Measurements from ENCODE around the gene PIAS4. TPM values are rescaled to one million over a fixed set of nuclear protein-coding genes. Genes with fewer than 3 reads are reported as not detected.

PIAS4 gene, protein sequence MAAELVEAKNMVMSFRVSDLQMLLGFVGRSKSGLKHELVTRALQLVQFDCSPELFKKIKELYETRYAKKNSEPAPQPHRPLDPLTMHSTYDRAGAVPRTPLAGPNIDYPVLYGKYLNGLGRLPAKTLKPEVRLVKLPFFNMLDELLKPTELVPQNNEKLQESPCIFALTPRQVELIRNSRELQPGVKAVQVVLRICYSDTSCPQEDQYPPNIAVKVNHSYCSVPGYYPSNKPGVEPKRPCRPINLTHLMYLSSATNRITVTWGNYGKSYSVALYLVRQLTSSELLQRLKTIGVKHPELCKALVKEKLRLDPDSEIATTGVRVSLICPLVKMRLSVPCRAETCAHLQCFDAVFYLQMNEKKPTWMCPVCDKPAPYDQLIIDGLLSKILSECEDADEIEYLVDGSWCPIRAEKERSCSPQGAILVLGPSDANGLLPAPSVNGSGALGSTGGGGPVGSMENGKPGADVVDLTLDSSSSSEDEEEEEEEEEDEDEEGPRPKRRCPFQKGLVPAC
- total RNA-seq (10 to 100 TPM; 23.9 to 40.6 (median 28.8) TPM), polyA plus RNA-seq (1 to 10 TPM; 3.9 to 6.8 TPM), total RNA-seq (14.5 reads per million, percentile 43 among the genes with 10 or more reads in this experiment)

DNA sequence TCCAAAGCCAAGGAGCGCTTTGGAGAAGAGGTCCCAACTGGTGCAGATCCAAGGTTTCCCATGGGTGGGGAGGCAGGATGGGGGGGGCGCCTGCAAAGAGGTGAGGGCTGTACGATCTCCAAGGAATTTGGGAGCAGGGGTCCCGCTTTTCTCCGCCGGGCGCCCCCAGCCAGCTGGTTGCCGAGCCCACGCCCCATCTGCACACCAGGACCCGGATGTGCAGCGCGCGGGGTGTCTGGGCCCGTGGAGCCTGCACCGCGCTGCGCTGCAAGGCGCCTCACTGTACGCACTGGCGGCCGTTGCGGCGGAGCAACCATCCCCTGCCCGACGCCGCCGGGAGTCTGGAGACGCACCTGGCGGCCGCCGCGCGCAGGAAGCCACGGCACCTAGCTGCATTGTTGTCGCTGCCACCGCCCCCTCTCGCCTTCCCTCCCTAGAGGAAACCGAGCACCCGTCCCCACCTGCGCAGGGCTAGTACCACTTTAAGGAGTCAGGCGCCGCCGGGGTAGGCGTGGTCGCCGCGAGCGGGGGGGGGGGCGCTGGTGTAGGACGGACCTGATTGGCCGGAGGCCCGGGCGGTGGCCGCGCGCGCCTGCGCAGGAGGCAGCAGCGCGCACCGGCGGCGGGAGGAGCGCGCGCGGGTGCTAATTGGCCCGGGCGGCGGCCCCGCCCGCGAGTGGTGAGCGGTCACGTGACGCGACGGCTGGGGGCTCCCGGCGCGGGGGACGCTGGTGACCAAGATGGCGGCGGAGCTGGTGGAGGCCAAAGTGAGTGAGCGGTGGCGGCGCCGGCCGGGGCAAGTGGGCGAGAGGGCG is at the start of gene PIAS4:
Gene PIAS4, plus strand, starts transcription at position 716 of the 815 bp plus-strand sequence. Its CDS starts 25 bp downstream, at position 741.
- Mint-ChIP-seq H3K4me1 (peaks cover 13 to 33% (median 23%) of the 10 kb centered on the region in 7 donors), H3K27me3 (no peaks in the 10 kb centered on the region), H3K4me3 (peak within 1 kb of the TSS; percentile 82 to 93 (median 88)), H3K9me3 (peaks cover 0 to 3% (median 0%) of the 10 kb centered on the region in 11 donors), H3K27ac (peak within 1 kb of the TSS; percentile 31 to 93 (median 85)), H3K36me3 (peaks cover 0 to 1% (median 0%) of the 10 kb centered on the region in 5 donors)
- POLR2A ChIA-PET, result interaction anchor here (0.6 to 4.0 kb wide), 20 partner anchors 10 to 575 kb away, joined by 3 to 31 read pairs (median 4); partner anchors contain the start of genes EEF2, MRPL54 and ZBTB7A
- peak; percentile 95 for ATAC-seq
- intact Hi-C loops (cut with micrococcal nuclease), result loop anchor here (1.0 to 10.0 kb wide), 16 partner anchors 17 to 465 kb away; partner anchors contain the start of genes DAPK3 (in 2 of the 2), MAP2K2 (in 2 of the 2), YJU2 (in 2 of the 2) and ZBTB7A (in 2 of the 2)
- Histone ChIP-seq H3K36me3 (ENCODE audit: control insufficient read depth in 2 of 3, insufficient read depth in 3 of 3, low read length in 3 of 3) (peaks cover 0 to 16% (median 0%) of the 10 kb centered on the region in 3 experiments), H3K4me1 (ENCODE audit: control insufficient read depth in 2 of 2, insufficient read depth in 2 of 2, low read length in 2 of 2) (peaks cover 26 to 27% of the 10 kb centered on the region in 2 donors), H3K9me3 (ENCODE audit: control insufficient read depth in 2 of 3, low read length in 3 of 3) (no peaks in the 10 kb centered on the region), H3K4me3 (ENCODE audit: low read length) (peak within 1 kb of the TSS; percentile 76), H3K27ac (ENCODE audit: low read depth, low read length) (peak within 1 kb of the TSS; percentile 75), H3K27me3 (ENCODE audit: control insufficient read depth in 2 of 2, insufficient read depth in 2 of 2, low read length in 2 of 2) (no peaks in the 10 kb centered on the region)
- peak; percentile 93 to 97 (median 96) for DNase-seq
- CTCF ChIA-PET, result interaction anchor here (0.8 to 3.1 kb wide), 3 partner anchors 17 to 22 kb away, joined by 3 to 14 read pairs (median 6); partner anchors contain the start of gene EEF2

DNA sequence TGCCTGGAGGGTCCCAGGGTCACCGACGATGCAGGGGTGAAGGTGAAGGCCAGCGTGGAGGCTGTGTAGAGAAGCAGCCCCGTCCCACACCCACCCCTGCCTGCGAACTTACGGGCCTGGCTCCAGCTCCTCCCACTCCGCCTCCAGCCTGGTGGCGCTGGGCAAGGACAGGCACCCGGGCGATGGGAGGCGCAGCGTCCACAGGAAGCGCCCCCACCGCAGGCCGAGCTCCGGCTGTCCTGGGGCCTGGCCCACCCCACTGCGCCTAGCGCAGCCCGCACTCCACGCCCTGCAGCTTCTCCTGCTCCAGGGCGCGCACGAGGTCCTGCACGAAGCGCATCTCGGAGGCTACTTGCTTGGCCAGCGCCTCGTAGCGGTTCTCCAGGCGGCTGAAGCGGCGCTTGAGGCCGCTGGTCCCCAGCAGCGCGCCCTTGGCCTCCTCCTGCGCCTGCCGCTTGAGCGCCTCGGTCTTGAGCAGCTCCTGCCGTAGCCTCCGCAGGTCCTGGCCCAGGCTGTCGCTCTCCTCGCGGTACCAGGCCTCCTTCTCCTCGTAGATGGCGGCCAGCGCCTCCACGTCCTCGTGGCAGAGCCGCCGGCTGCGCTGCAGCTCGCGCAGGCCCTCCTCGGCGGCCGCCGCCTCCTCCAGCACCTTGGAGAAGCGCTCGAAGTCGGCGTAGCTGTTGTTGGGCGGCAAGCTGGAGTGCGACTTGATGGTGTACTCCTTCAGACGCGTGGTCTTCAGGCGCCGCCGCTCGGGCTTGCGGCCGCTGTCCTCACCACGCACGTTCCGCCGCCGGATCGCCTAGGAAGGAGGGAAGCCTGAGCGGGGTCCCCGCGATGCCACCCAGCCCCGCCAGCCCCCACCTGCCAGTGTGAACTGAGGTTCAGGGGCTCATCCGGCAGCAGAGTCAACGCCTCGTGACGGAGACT is 48.4 kb upstream of the PIAS4 start:
- intact Hi-C loops (cut with micrococcal nuclease), result no loop called here
- no peaks in the 10 kb centered on the region for H3K9me3 Mint-ChIP-seq
- Histone ChIP-seq H3K36me3 (ENCODE audit: control insufficient read depth in 2 of 3, insufficient read depth in 3 of 3, low read length in 3 of 3) (peaks cover 0 to 69% (median 4%) of the 10 kb centered on the region in 3 experiments), H3K4me1 (ENCODE audit: control insufficient read depth in 2 of 2, insufficient read depth in 2 of 2, low read length in 2 of 2) (no peaks in the 10 kb centered on the region), H3K4me3 (ENCODE audit: low read length) (no peak overlapping the region), H3K27ac (ENCODE audit: low read depth, low read length) (no peak overlapping the region), H3K9me3 (ENCODE audit: control insufficient read depth in 2 of 3, low read length in 3 of 3) (no peaks in the 10 kb centered on the region), H3K27me3 (ENCODE audit: control insufficient read depth in 2 of 2, insufficient read depth in 2 of 2, low read length in 2 of 2) (no peaks in the 10 kb centered on the region)
- H3K4me3 Mint-ChIP-seq, result no peak overlapping the region
- H3K4me1 Mint-ChIP-seq, result no peaks in the 10 kb centered on the region
- peaks cover 0 to 17% (median 0%) of the 10 kb centered on the region in 5 donors for H3K36me3 Mint-ChIP-seq
- no peak for DNase-seq
- CTCF ChIA-PET, result no interaction called here
- POLR2A ChIA-PET, result no interaction called here
- H3K27ac Mint-ChIP-seq, result no peak overlapping the region
- H3K27me3 Mint-ChIP-seq, result no peaks in the 10 kb centered on the region
- no peak for ATAC-seq

- no peaks in the 10 kb centered on the region for H3K4me1 ChIP-seq (ENCODE audit: control insufficient read depth in 2 of 2, insufficient read depth in 2 of 2, low read length in 2 of 2)
- no peak overlapping the region for H3K4me3 Mint-ChIP-seq
- H3K27me3 ChIP-seq (ENCODE audit: control insufficient read depth in 2 of 2, insufficient read depth in 2 of 2, low read length in 2 of 2), result no peaks in the 10 kb centered on the region
- H3K27me3 Mint-ChIP-seq, result no peaks in the 10 kb centered on the region
- no peaks in the 10 kb centered on the region for H3K4me1 Mint-ChIP-seq
- no peak for DNase-seq
- H3K4me3 ChIP-seq (ENCODE audit: low read length), result no peak overlapping the region
- no peak overlapping the region for H3K27ac Mint-ChIP-seq
- H3K36me3 ChIP-seq (ENCODE audit: control insufficient read depth in 2 of 3, insufficient read depth in 3 of 3, low read length in 3 of 3), result peaks cover 0 to 75% (median 4%) of the 10 kb centered on the region in 3 experiments
- no peak overlapping the region for H3K27ac ChIP-seq (ENCODE audit: low read depth, low read length)
- H3K36me3 Mint-ChIP-seq, result peaks cover 0 to 17% (median 0%) of the 10 kb centered on the region in 5 donors
- CTCF ChIA-PET, result no interaction called here
- POLR2A ChIA-PET, result no interaction called here
- H3K9me3 Mint-ChIP-seq, result no peaks in the 10 kb centered on the region
- ATAC-seq, result no peak
- intact Hi-C loops (cut with micrococcal nuclease), result no loop called here
- no peaks in the 10 kb centered on the region for H3K9me3 ChIP-seq (ENCODE audit: control insufficient read depth in 2 of 3, low read length in 3 of 3)
Measured at GRCh38 chr19:3959766-3960131, 47.8 kb upstream of the PIAS4 start.

DNA sequence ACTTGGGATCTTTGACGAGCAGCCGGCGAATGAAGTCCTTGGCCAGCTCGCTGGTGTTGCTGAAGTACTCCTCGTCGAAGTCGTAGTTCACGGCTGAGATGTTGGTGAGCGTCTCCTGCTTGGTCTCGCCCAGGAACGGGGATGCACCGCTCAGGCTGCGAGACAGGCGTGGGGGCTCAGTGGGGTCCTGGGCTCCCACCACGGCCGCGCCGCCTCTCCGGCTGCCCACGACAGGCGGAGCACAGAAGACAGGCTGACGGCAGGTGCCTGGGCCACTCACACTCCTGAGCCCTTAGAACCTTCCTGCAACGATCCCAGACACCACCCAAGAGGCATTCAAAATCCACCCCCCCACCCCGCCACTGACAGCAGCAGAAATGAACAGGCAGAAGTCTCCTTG is 46.5 kb upstream of the PIAS4 start:
- Mint-ChIP-seq H3K36me3 (peaks cover 0 to 17% (median 0%) of the 10 kb centered on the region in 5 donors), H3K27ac (no peak overlapping the region), H3K4me3 (no peak overlapping the region), H3K27me3 (no peaks in the 10 kb centered on the region), H3K9me3 (no peaks in the 10 kb centered on the region), H3K4me1 (peaks cover 0 to 2% (median 0%) of the 10 kb centered on the region in 7 donors)
- H3K4me1 ChIP-seq (ENCODE audit: control insufficient read depth in 2 of 2, insufficient read depth in 2 of 2, low read length in 2 of 2), result no peaks in the 10 kb centered on the region
- ChIA-PET CTCF (interaction anchor here (0.7 kb wide), 1 partner anchor 562 kb away, joined by 3 read pairs; no protein-coding TSS in a partner anchor), POLR2A (interaction anchor here (0.7 kb wide), 1 partner anchor 244 kb away, joined by 8 read pairs; no protein-coding TSS in a partner anchor)
- H3K4me3 ChIP-seq (ENCODE audit: low read length), result no peak overlapping the region
- H3K36me3 ChIP-seq (ENCODE audit: control insufficient read depth in 2 of 3, insufficient read depth in 3 of 3, low read length in 3 of 3), result peaks cover 0 to 86% (median 4%) of the 10 kb centered on the region in 3 experiments
- no peaks in the 10 kb centered on the region for H3K9me3 ChIP-seq (ENCODE audit: control insufficient read depth in 2 of 3, low read length in 3 of 3)
- intact Hi-C loops (cut with micrococcal nuclease), result no loop called here
- no peak overlapping the region for H3K27ac ChIP-seq (ENCODE audit: low read depth, low read length)
- DNase-seq (no peak), ATAC-seq (no peak)
- H3K27me3 ChIP-seq (ENCODE audit: control insufficient read depth in 2 of 2, insufficient read depth in 2 of 2, low read length in 2 of 2), result no peaks in the 10 kb centered on the region

DNA sequence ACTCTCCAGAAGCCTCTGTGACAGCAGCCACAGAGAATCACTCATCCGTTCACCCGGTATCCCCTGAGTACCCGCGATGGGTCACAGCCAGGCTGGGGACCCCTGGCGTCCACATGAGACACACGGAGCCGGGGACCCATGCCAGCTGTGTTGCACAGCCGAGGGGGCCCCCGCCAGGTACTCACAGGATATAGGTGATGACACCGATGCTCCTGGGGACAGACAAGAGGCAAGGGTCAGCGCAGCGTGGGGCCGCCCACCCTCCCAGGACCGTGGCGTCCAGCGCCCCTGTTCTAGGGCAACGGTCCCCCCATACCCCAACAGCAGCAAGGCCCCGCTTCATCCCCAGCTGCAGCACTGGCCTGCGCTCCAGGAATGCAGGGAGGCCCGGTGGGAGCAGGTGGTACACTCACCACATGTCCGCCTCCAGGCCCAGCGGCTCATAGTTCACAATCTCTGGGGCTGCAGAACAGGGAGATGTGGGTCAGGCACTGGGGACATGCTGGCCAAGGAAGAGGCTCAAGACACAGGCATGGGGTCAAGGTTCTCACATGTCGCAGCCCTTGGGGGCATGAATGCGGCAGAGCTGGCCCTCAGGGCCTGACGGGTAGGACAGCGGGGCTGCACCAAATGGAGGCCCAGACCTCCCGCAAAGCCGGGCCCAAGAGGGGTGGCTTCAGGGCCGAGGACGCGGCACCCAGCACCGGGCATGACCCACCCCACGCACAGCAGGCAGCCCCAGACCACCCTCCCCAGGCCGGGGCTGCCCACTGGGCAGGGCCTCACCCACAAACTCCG is 43.9 kb upstream of the PIAS4 start:
- intact Hi-C loops (cut with micrococcal nuclease), result no loop called here
- no peaks in the 10 kb centered on the region for H3K27me3 Mint-ChIP-seq
- no peak overlapping the region for H3K4me3 Mint-ChIP-seq
- POLR2A ChIA-PET, result interaction anchor here (0.6 to 1.2 kb wide), 2 partner anchors 12 to 625 kb away, joined by 3 read pairs; no protein-coding TSS in a partner anchor
- H3K27ac Mint-ChIP-seq, result no peak overlapping the region
- Histone ChIP-seq H3K27ac (ENCODE audit: low read depth, low read length) (no peak overlapping the region), H3K36me3 (ENCODE audit: control insufficient read depth in 2 of 3, insufficient read depth in 3 of 3, low read length in 3 of 3) (peaks cover 0 to 87% (median 4%) of the 10 kb centered on the region in 3 experiments), H3K4me3 (ENCODE audit: low read length) (no peak overlapping the region), H3K9me3 (ENCODE audit: control insufficient read depth in 2 of 3, low read length in 3 of 3) (no peaks in the 10 kb centered on the region), H3K27me3 (ENCODE audit: control insufficient read depth in 2 of 2, insufficient read depth in 2 of 2, low read length in 2 of 2) (no peaks in the 10 kb centered on the region), H3K4me1 (ENCODE audit: control insufficient read depth in 2 of 2, insufficient read depth in 2 of 2, low read length in 2 of 2) (no peaks in the 10 kb centered on the region)
- peaks cover 0 to 16% (median 2%) of the 10 kb centered on the region in 5 donors for H3K36me3 Mint-ChIP-seq
- DNase-seq (no peak), ATAC-seq (no peak)
- H3K4me1 Mint-ChIP-seq, result peaks cover 0 to 12% (median 8%) of the 10 kb centered on the region in 7 donors
- no peaks in the 10 kb centered on the region for H3K9me3 Mint-ChIP-seq
- CTCF ChIA-PET, result no interaction called here

Measured in naive thymus-derived CD4-positive, alpha-beta T cell (primary cell).